PC-3 (cell line): Measurements from ENCODE around the gene TRAK1. TPM values are rescaled to one million over a fixed set of nuclear protein-coding genes. Genes with fewer than 3 reads are reported as not detected.

Source experiments
- ATAC-seq: fragments of 200-7000 bp; cut with Tn5 transposase; 2 replicates; pipeline ENCODE4 v1.9.1; 2020; ENCODE audit warnings: mild to moderate bottlenecking, moderate library complexity
- BruUV-seq: library from RNA; stranded (reverse); fragments of 400-500 nt; replicated peaks from 2 replicates; lab custom pipeline; 2021; lab: Mats Ljungman, UMichigan
- CTCF ChIA-PET: fragments of 300-600 bp; sonication (Branson Sonifier 250); formaldehyde crosslinking; loops from one replicate; lab custom pipeline; 2022; ENCODE audit warnings: antibody characterized with exemption; lab: Charles Lee
- POLR2A ChIA-PET: fragments of 300-600 bp; sonication (Branson Sonifier 250); formaldehyde crosslinking; loops from one replicate; lab custom pipeline; 2022; ENCODE audit warnings: antibody characterized with exemption; ENCODE audit not compliant: unreplicated experiment; lab: Charles Lee
- DNase-seq: peaks from one replicate; pipeline ENCODE4 v3.0.0-alpha.2; 2015
- H2AFZ ChIP-seq: fragments of 300-600 bp; sonication (generic); 2 replicates; pipeline ENCODE4 v1.6.0; 2016; ENCODE audit warnings: antibody characterized with exemption, low read length
- H3F3A ChIP-seq: fragments of 300-600 bp; sonication (generic); one replicate; pipeline ENCODE4 v1.6.0; 2017; ENCODE audit warnings: antibody characterized with exemption, low read length, control low read depth, mild to moderate bottlenecking; ENCODE audit not compliant: unreplicated experiment
- H3K27ac ChIP-seq: fragments of 300-600 bp; sonication (generic); 2 replicates; pipeline ENCODE4 v1.5.1; 2016; ENCODE audit warnings: mild to moderate bottlenecking, low read length
- H3K27me3 ChIP-seq: fragments of 300-600 bp; sonication (generic); 2 replicates; pipeline ENCODE4 v1.6.1; 2016; ENCODE audit warnings: low read length, mixed read lengths
- H3K36me3 ChIP-seq: fragments of 300-600 bp; sonication (generic); 2 replicates; pipeline ENCODE4 v1.6.1; 2016; ENCODE audit warnings: low read depth, mixed run types, low read length, mixed read lengths
- H3K4me1 ChIP-seq: fragments of 300-600 bp; sonication (generic); 2 replicates; pipeline ENCODE4 v1.5.1; 2016; ENCODE audit warnings: low read length; ENCODE audit not compliant: insufficient read depth
- H3K4me2 ChIP-seq: fragments of 300-600 bp; sonication (generic); 2 replicates; pipeline ENCODE4 v1.6.0; 2016; ENCODE audit warnings: low read length
- H3K4me3 ChIP-seq: fragments of 300-600 bp; sonication (generic); 2 replicates; pipeline ENCODE4 v1.5.1; 2016; ENCODE audit warnings: mild to moderate bottlenecking, low read length, mixed read lengths
- H3K79me2 ChIP-seq: fragments of 300-600 bp; sonication (generic); 2 replicates; pipeline ENCODE4 v1.6.1; 2017; ENCODE audit warnings: low read length, mixed read lengths
- H3K9ac ChIP-seq: fragments of 300-600 bp; sonication (generic); 2 replicates; pipeline ENCODE4 v1.6.0; 2016; ENCODE audit warnings: mild to moderate bottlenecking, low read length
- H3K9me2 ChIP-seq: fragments of 300-600 bp; sonication (generic); replicated peaks from 2 replicates; pipeline ENCODE4 v1.6.1; 2016; ENCODE audit warnings: mixed run types, low read length, mixed read lengths
- H3K9me3 ChIP-seq: fragments of 300-600 bp; sonication (generic); 2 replicates; pipeline ENCODE4 v1.6.1; 2016; ENCODE audit warnings: low read length, mixed read lengths
- H4K20me1 ChIP-seq: fragments of 300-600 bp; sonication (generic); 2 replicates; pipeline ENCODE4 v1.6.1; 2016; ENCODE audit warnings: low read length, mixed read lengths
- EZH2 ChIP-seq: fragments of 300-600 bp; sonication (generic); IDR thresholded peaks from one replicate; pipeline ENCODE4 v1.6.1; 2017; ENCODE audit warnings: antibody characterized with exemption, mild to moderate bottlenecking, low read length; ENCODE audit not compliant: unreplicated experiment
- EZH2phosphoT487 ChIP-seq: fragments of 300-600 bp; sonication (generic); IDR thresholded peaks from 2 replicates; pipeline ENCODE4 v1.6.1; 2018; ENCODE audit warnings: mild to moderate bottlenecking, antibody characterized with exemption, low read length, borderline replicate concordance
- intact Hi-C: fragments of 100-400 bp; cut with micrococcal nuclease; formaldehyde crosslinking; loops from 2 replicates; pipeline ENCODE4 v1.9.0; 2023
- total RNA-seq: library from RNA; depleted of rRNA; stranded (reverse); fragments of >200 nt; gene quantifications from 2 replicates; pipeline ENCODE4 v1.2.3, GENCODE V29; 2014
- TF ChIP-seq, protein P1 (sequence below): fragments of 300-600 bp; sonication (generic); conservative IDR thresholded peaks from 2 replicates; pipeline ENCODE4 v1.5.1; 2017; ENCODE audit warnings: antibody characterized with exemption, low read depth, mild to moderate bottlenecking, low read length

The TRAK1 gene
- total RNA-seq, 1 experiment from 2014 or later = 23.4 TPM

DNA sequence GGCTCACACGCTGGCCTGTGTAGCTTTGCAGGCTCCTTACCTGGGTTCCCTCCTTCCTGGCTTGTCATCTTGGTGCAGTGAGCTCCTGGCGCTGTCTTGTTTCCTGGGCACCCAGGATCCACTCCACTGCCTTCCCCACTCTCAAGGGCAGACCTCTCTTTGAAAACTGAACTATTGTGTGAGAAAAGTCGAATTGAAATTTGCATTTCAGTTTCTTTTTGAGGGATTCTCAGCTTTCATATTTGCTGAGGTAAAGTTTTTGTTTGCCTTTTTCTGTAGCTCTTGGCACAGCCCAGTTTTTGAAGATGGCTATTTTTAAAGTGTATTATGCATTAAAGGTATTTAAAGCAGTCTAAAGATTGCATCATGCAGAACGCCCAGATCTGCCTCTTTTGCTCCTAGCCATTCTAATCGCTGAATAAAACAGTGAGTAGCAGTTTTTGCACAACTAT is 104.7 kb downstream of the TRAK1 start:
- no TSS peak for BruUV-seq
- TF ChIP-seq EZH2phosphoT487 = no peak
- TF ChIP-seq, protein P1, sequence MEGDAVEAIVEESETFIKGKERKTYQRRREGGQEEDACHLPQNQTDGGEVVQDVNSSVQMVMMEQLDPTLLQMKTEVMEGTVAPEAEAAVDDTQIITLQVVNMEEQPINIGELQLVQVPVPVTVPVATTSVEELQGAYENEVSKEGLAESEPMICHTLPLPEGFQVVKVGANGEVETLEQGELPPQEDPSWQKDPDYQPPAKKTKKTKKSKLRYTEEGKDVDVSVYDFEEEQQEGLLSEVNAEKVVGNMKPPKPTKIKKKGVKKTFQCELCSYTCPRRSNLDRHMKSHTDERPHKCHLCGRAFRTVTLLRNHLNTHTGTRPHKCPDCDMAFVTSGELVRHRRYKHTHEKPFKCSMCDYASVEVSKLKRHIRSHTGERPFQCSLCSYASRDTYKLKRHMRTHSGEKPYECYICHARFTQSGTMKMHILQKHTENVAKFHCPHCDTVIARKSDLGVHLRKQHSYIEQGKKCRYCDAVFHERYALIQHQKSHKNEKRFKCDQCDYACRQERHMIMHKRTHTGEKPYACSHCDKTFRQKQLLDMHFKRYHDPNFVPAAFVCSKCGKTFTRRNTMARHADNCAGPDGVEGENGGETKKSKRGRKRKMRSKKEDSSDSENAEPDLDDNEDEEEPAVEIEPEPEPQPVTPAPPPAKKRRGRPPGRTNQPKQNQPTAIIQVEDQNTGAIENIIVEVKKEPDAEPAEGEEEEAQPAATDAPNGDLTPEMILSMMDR = no peak
- TF ChIP-seq EZH2 = no peak
- H4K20me1 ChIP-seq = no peaks in the 10 kb centered on the region
- CTCF ChIA-PET = interaction anchor here (1.0 kb wide), 1 partner anchor 13 kb away, joined by 4 read pairs; no protein-coding TSS in a partner anchor
- intact Hi-C loops = no loop called here
- no peak for ATAC-seq
- no peaks in the 10 kb centered on the region for H3K4me1 ChIP-seq
- no peaks in the 10 kb centered on the region for H3K9me3 ChIP-seq
- POLR2A ChIA-PET = no interaction called here
- no peaks in the 10 kb centered on the region for H3K36me3 ChIP-seq
- no peaks in the 10 kb centered on the region for H3K79me2 ChIP-seq
- no peak overlapping the region for H3K4me3 ChIP-seq
- no peak overlapping the region for H3K9ac ChIP-seq
- H3K27ac ChIP-seq = no peak overlapping the region
- H3F3A ChIP-seq = no peaks in the 10 kb centered on the region
- H3K9me2 ChIP-seq = no peaks in the 10 kb centered on the region
- no peak for DNase-seq
- H2AFZ ChIP-seq = no peak overlapping the region
- no peak overlapping the region for H3K4me2 ChIP-seq
- no peaks in the 10 kb centered on the region for H3K27me3 ChIP-seq

DNA sequence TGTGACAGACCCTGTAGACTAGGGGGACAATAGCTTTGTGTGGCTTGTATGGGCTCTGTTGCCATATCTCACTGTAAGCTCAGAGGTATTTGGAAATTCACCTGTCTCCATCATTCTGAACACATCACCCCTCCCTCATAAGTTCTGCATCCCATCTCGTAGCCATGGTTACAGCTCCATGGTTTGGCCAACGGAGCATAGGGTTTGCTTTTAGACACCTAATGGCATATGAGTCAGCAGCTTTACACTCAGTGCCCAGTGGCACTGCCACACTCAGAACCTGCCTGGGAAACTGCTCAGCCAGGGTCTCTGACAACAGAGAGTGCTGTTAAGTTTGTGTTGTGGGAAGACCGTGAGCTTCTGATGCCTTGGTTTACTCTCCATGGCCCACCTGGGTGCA is 107.6 kb downstream of the TRAK1 start:
- CTCF ChIA-PET = interaction anchor here (1.1 kb wide), 1 partner anchor 7 kb away, joined by 3 read pairs; no protein-coding TSS in a partner anchor

More for the DNA sequence above, 107.6 kb downstream of the TRAK1 start:
- Histone ChIP-seq H3K4me3 (no peak overlapping the region), H3K27ac (no peak overlapping the region), H3K9me2 (no peaks in the 10 kb centered on the region), H3F3A (no peaks in the 10 kb centered on the region), H3K79me2 (no peaks in the 10 kb centered on the region), H3K4me2 (no peak overlapping the region), H3K27me3 (no peaks in the 10 kb centered on the region), H4K20me1 (no peaks in the 10 kb centered on the region), H3K9ac (no peak overlapping the region), H3K9me3 (no peaks in the 10 kb centered on the region), H3K4me1 (no peaks in the 10 kb centered on the region), H3K36me3 (no peaks in the 10 kb centered on the region), H2AFZ (no peak overlapping the region)
- TF ChIP-seq, protein P1 = no peak
- TF ChIP-seq EZH2 = no peak
- no peak for TF ChIP-seq EZH2phosphoT487
- ATAC-seq (no peak), DNase-seq (no peak)
- POLR2A ChIA-PET = no interaction called here
- no TSS peak for BruUV-seq
- intact Hi-C loops = no loop called here
